Upper lobe of right lung (tissue), 1 donor: Measurements from ENCODE around the gene USP49. TPM values are rescaled to one million over a fixed set of nuclear protein-coding genes. Genes with fewer than 3 reads are reported as not detected.

Experiments
- ATAC-seq: fragments of 200-7000 bp; cut with Tn5 transposase; one replicate; pipeline ENCODE4 v1.9.1; 2020; ENCODE audit warnings: mild to moderate bottlenecking, moderate library complexity
- DNase-seq: peaks from one replicate; pipeline ENCODE4 v3.0.0-alpha.2; 2020
- H3K27ac ChIP-seq: fragments of 200-600 bp; one replicate; pipeline ENCODE4 v1.8.0; 2022
- H3K27me3 ChIP-seq: fragments of 200-600 bp; one replicate; pipeline ENCODE4 v1.8.0; 2022; ENCODE audit warnings: mild to moderate bottlenecking
- H3K36me3 ChIP-seq: fragments of 200-600 bp; one replicate; pipeline ENCODE4 v1.8.0; 2022
- H3K4me1 ChIP-seq: fragments of 200-600 bp; one replicate; pipeline ENCODE4 v1.8.0; 2022
- H3K4me3 ChIP-seq: fragments of 200-600 bp; one replicate; pipeline ENCODE4 v1.8.0; 2022; ENCODE audit warnings: mild to moderate bottlenecking
- H3K9me3 ChIP-seq: fragments of 200-600 bp; one replicate; pipeline ENCODE4 v1.8.0; 2022
- CTCF ChIP-seq: fragments of 200-600 bp; IDR thresholded peaks from one replicate; pipeline ENCODE4 v1.8.0; 2022; ENCODE audit warnings: antibody characterized with exemption
- intact Hi-C: fragments of 100-400 bp; cut with DNase I; formaldehyde crosslinking; loops from one replicate; pipeline ENCODE4 v1.11.0; 2022
- total RNA-seq: library from RNA; stranded (reverse); fragmentation: NEBNext Ultra II Directional; extraction: Animal tissue kit (Norgen Biotek cat#: 25700); gene quantifications from one replicate; pipeline ENCODE4 v1.2.1, GENCODE V29; 2021
- donor health status: DM: no; HTN: yes; CAD: no; lungs with severe emphysema.

The USP49 gene
- total RNA-seq, 1 donor from 2014 or later: 2.7 TPM

DNA sequence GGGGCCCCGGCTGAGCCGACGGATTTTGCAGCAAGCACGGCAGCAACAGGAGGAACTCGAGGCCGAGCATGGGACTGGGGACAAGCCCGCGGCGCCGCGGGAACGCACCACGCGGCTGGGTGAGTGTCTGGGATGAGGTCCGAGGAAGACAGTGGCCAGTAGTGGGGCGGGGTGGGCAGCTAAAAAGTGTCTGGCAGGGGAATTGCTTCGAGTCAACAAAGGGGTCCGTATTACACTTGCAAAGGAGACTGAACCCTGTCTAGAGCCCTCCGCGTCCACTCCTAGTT is 26.5 kb upstream of the USP49 start:
- H3K27ac ChIP-seq: peak overlapping the region; percentile 98
- DNase-seq (no peak), ATAC-seq (peak; percentile 37)
- peak overlapping the region; percentile 95 for H3K4me3 ChIP-seq
- H3K27me3 ChIP-seq: no peaks in the 10 kb centered on the region
- no peak for TF ChIP-seq CTCF
- H3K36me3 ChIP-seq: peaks cover 7% of the 10 kb centered on the region
- peaks cover 29% of the 10 kb centered on the region for H3K4me1 ChIP-seq
- intact Hi-C loops: no loop called here
- no peaks in the 10 kb centered on the region for H3K9me3 ChIP-seq

DNA sequence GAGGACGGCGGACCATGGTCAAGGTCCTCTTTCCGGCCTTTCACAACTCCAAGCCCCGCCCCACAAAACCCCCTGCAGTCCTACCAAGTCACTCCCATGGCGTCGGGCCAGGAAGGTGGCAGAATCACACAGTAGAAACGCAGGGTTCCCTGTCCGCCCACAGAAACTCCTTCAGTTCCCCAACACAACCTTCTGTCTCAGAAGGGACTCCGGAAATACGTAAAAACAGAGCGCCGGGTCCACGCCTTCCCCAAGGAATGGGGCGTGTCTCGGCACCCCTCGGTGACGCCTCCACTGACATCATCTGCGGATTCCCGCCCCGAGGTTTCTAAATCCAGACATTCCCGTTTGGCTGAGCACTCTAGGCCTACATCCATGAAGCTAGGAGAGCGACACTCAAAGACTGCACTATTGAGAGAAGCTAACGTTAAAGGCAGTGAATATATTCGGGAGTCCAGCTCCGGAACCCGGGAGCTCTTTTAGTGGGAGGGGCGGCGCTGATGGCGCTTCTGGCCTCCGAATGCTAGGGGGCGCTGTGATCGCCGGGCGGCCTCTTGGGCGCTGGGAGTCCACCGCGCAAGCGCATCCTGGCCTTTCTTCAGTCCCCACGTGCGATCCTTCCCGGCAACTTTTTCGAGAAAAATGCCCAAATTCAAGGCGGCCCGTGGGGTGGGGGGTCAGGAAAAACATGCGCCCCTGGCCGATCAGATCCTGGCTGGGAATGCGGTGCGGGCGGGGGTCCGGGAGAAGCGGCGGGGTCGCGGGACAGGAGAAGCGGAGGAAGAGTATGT is 25.9 kb upstream of the USP49 start, which contains the start of the genes BYSL and MED20:
Gene BYSL, plus strand, starts transcription at position 579 of the 791 bp plus-strand sequence. Its CDS starts 64 bp downstream, at position 643.
Gene MED20, minus strand, starts transcription at position 219 of the 791 bp plus-strand sequence. Its CDS starts 121 bp downstream, at position 98.
- DNase-seq (peak; percentile 95), ATAC-seq (peak; percentile 98)
- no peaks in the 10 kb centered on the region for H3K27me3 ChIP-seq
- H3K36me3 ChIP-seq: peaks cover 12% of the 10 kb centered on the region
- peak within 1 kb of the TSS; percentile 98 for H3K27ac ChIP-seq
- no peaks in the 10 kb centered on the region for H3K9me3 ChIP-seq
- peaks cover 29% of the 10 kb centered on the region for H3K4me1 ChIP-seq
- H3K4me3 ChIP-seq: peak within 1 kb of the TSS; percentile 95
- TF ChIP-seq CTCF: peak; percentile 99
- intact Hi-C loops: no loop called here

GRCh38 chr6:41917528-41917927 is 22.4 kb upstream of the USP49 start:
- TF ChIP-seq CTCF: no peak
- Histone ChIP-seq H3K4me3 (no peak overlapping the region), H3K27me3 (no peaks in the 10 kb centered on the region), H3K27ac (no peak overlapping the region), H3K9me3 (no peaks in the 10 kb centered on the region), H3K4me1 (peaks cover 22% of the 10 kb centered on the region), H3K36me3 (peaks cover 42% of the 10 kb centered on the region)
- no peak for ATAC-seq
- intact Hi-C loops: no loop called here
- DNase-seq: no peak

DNA sequence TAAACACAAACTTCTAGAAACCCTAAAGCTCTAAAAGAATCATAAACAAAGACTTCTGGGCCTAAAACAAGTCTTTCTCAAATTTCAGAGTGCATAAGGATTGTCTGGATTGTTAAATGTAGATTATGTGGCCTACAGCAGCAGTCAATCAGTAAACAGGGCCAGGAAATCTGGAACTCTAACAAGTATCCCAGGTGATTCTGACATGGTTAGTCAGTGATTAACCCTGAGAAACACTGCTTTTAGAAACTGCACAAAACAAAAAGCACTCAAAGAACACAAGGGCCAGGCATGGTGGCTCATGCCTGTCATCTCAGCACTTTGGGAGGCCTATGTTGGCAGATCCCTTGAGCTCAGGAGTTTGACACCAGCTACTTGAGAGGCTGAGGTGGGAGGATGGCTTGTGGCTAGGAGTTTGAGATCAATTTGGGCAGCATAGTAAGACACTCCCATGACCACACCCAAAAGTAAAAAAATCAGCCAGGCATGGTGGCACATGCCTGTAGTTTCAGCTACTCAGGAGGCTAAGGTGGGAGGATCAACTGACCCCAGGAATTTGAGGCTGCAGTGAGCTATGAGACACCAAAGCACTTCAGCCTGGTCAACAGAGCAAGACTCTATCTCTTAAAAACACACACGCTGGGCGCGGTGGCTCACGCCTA is 19.8 kb upstream of the USP49 start:
- no peaks in the 10 kb centered on the region for H3K9me3 ChIP-seq
- H3K4me3 ChIP-seq: no peak overlapping the region
- intact Hi-C loops: no loop called here
- no peak for ATAC-seq
- H3K36me3 ChIP-seq: peaks cover 49% of the 10 kb centered on the region
- no peak for TF ChIP-seq CTCF
- no peak overlapping the region for H3K27ac ChIP-seq
- peaks cover 11% of the 10 kb centered on the region for H3K4me1 ChIP-seq
- DNase-seq: no peak
- H3K27me3 ChIP-seq: no peaks in the 10 kb centered on the region

GRCh38 chr6:41914343-41914742 is 19.2 kb upstream of the USP49 start:
- Histone ChIP-seq H3K27ac (no peak overlapping the region), H3K9me3 (no peaks in the 10 kb centered on the region), H3K27me3 (no peaks in the 10 kb centered on the region), H3K36me3 (peaks cover 50% of the 10 kb centered on the region), H3K4me1 (peaks cover 6% of the 10 kb centered on the region), H3K4me3 (no peak overlapping the region)
- DNase-seq: no peak
- intact Hi-C loops: no loop called here
- no peak for TF ChIP-seq CTCF
- no peak for ATAC-seq
